HepG2 (cell line): Measurements from ENCODE around the gene ZIC4.

ENCODE experiments used
- CHD4 ChIP-seq: fragments of 200-600 bp; sonication (generic); IDR thresholded peaks from 2 replicates; pipeline ENCODE4 v1.7.0; 2017; ENCODE audit warnings: mild to moderate bottlenecking, low read length, borderline replicate concordance
- CTCF ChIP-seq: sonication (generic); formaldehyde crosslinking; IDR thresholded peaks from 2 replicates; pipeline ENCODE4 v1.5.0; 2020; ENCODE audit warnings: mild to moderate bottlenecking, missing genetic modification reagents, moderate library complexity
- ELF3 ChIP-seq: IDR thresholded peaks from 2 replicates; pipeline ENCODE4 v1.6.1; 2016; ENCODE audit warnings: missing genetic modification reagents, missing compliant biosample characterization
- HOXA7 ChIP-seq: sonication (generic); formaldehyde crosslinking; IDR thresholded peaks from 2 replicates; pipeline ENCODE4 v1.8.1; 2022; ENCODE audit warnings: mild to moderate bottlenecking, missing genetic modification reagents, moderate library complexity
- POLR2A ChIP-seq, 2 experiments: IDR thresholded peaks; 2 replicates each; pipeline ENCODE4 v1.6.1; 2011; ENCODE audit warnings: low read depth in 2 of 2, low read length in 2 of 2, mild to moderate bottlenecking in 1 of 2, moderate library complexity in 1 of 2; ENCODE audit not compliant: insufficient read depth in 1 of 2
- POLR2AphosphoS5 ChIP-seq: IDR thresholded peaks from 2 replicates; pipeline ENCODE4 v1.6.1; 2012; ENCODE audit warnings: low read depth, low read length
- RAD21 ChIP-seq: fragments of 450-650 bp; formaldehyde crosslinking; IDR thresholded peaks from 2 replicates; pipeline ENCODE4 v1.5.0; 2020; ENCODE audit warnings: mild to moderate bottlenecking
- TAF15 ChIP-seq: fragments of 200-400 bp; formaldehyde crosslinking; IDR thresholded peaks from one replicate; pipeline ENCODE4 v1.6.1; 2018; ENCODE audit warnings: mild to moderate bottlenecking, low read depth, low read length; ENCODE audit not compliant: poor library complexity, severe bottlenecking
- ZNF138 ChIP-seq: sonication (generic); formaldehyde crosslinking; IDR thresholded peaks from 2 replicates; pipeline ENCODE4 v1.5.0; 2020; ENCODE audit warnings: mild to moderate bottlenecking, low read depth, missing genetic modification reagents
- ZNF256 ChIP-seq: sonication (generic); formaldehyde crosslinking; conservative IDR thresholded peaks from 2 replicates; pipeline ENCODE4 v1.4.0; 2020; ENCODE audit warnings: missing genetic modification reagents
- ZNF513 ChIP-seq: sonication (generic); formaldehyde crosslinking; conservative IDR thresholded peaks from 2 replicates; pipeline ENCODE4 v1.5.0; 2020; ENCODE audit warnings: missing genetic modification reagents

GRCh38 chr3:147404800-147405230 is 1.5 kb downstream of the ZIC4 start:
- TF ChIP-seq ELF3 (CRISPR knock-in tag): no peak
- no peak for TF ChIP-seq RAD21 (CRISPR knock-in tag)
- no peak for TF ChIP-seq CTCF (CRISPR knock-in tag)
- TF ChIP-seq POLR2AphosphoS5: no peak
- no peak for TF ChIP-seq POLR2A (IDR thresholded peaks at IDR 0.05; ENCODE audit: insufficient read depth in 1 of 2, low read depth in 2 of 2, low read length in 2 of 2)
- no peak for TF ChIP-seq ZNF138 (CRISPR knock-in tag)
- TF ChIP-seq CHD4: no peak
- no peak for TF ChIP-seq ZNF513 (CRISPR knock-in tag)
- no peak for TF ChIP-seq HOXA7
- TF ChIP-seq ZNF256 (CRISPR knock-in tag): no peak
- no peak for TF ChIP-seq TAF15
